ENCODE results near the gene NID2. TPM values are rescaled to one million over a fixed set of nuclear protein-coding genes. Genes with fewer than 3 reads are reported as not detected.

NID2 gene
- total and polyA plus RNA-seq, 9 of the 15 experiments (the other 6 are each of a cell fraction or from before 2014, with no cell fraction given) = 0.04 to 0.45 (median 0.16) TPM; not detected in 3

- TF ChIP-seq TBP (optimal IDR thresholded peaks at IDR 0.05; ENCODE audit: low read depth, low read length) (no peak), SRSF7 (optimal IDR thresholded peaks at IDR 0.05; ENCODE audit: low read depth, low read length) (no peak), EZH2 (IDR thresholded peaks at IDR 0.05; ENCODE audit: borderline replicate concordance, low read depth, low read length) (no peak)
Observed at GRCh38 chr14:52007211-52007610, 61.6 kb downstream of the NID2 start (continued).

- no peak for DNase-seq (ENCODE audit: extremely low read depth in 1 of 4, low spot score in 3 of 4)
- Histone ChIP-seq H3K9me1 (ENCODE audit: control insufficient read depth, insufficient read depth, low read length) (no peaks in the 10 kb centered on the region), H4K20me1 (replicated peaks; ENCODE audit: control insufficient read depth, insufficient read depth, low read length) (no peaks in the 10 kb centered on the region), H3K4me3 (no peak overlapping the region), H3K36me3 (ENCODE audit: control insufficient read depth, insufficient read depth, low read length) (peaks cover 95% of the 10 kb centered on the region), H2AFZ (ENCODE audit: low read depth, low read length) (no peak overlapping the region), H3K27me3 (ENCODE audit: control insufficient read depth in 2 of 2, insufficient read depth in 2 of 2, low read length in 2 of 2) (no peaks in the 10 kb centered on the region), H3K27ac (ENCODE audit: extremely low read depth, low read depth, low read length) (no peak overlapping the region), H3K9me3 (replicated peaks; ENCODE audit: control insufficient read depth, insufficient read depth, low read depth, low read length) (no peaks in the 10 kb centered on the region), H3K79me2 (ENCODE audit: control insufficient read depth, insufficient read depth, low read length) (no peaks in the 10 kb centered on the region), H3K4me1 (replicated peaks in 1 of 2; ENCODE audit: control insufficient read depth in 2 of 2, insufficient read depth in 2 of 2, low read length in 2 of 2) (no peaks in the 10 kb centered on the region), H3K4me2 (ENCODE audit: insufficient read depth, low read length) (no peak overlapping the region), H3K9ac (ENCODE audit: insufficient read depth in 1 of 2, low read depth in 2 of 2, low read length in 2 of 2) (no peak overlapping the region)
- WGBS (ENCODE audit: insufficient coverage, low coverage, missing lambda C conversion rate) = 100% methylated on average over 3 of the region's 3 CpGs
- in situ Hi-C loops (cut with MboI) = no loop called here
- ATAC-seq = no peak
- FAIRE-seq = no peak
- POLR2A ChIA-PET = interaction anchor here (0.6 kb wide), 1 partner anchor 74 kb away, joined by 4 read pairs; no protein-coding TSS in a partner anchor
- intact Hi-C loops (cut with micrococcal nuclease) = loop anchor here (5.0 kb wide), 1 partner anchor 66 kb away; no protein-coding TSS in a partner anchor
- CTCF ChIA-PET (ENCODE audit: low intra/inter-chr PET ratio) = no interaction called here
- no TSS peak for BruUV-seq (replicated peaks)
- TF ChIP-seq DACH1 (IDR thresholded peaks at IDR 0.05; ENCODE audit: partially characterized antibody) (no peak), SMARCA4 (IDR thresholded peaks at IDR 0.05) (no peak), GTF2A2 (tag; IDR thresholded peaks at IDR 0.05) (no peak), RFX5 (IDR thresholded peaks at IDR 0.05; ENCODE audit: low read depth, low read length) (no peak), NR1H2 (CRISPR knock-in tag; IDR thresholded peaks at IDR 0.05) (no peak), KLF1 (tag; IDR thresholded peaks at IDR 0.05) (no peak)
Observed at GRCh38 chr14:52006361-52006760, 62.5 kb downstream of the NID2 start.

Measured in K562 (cell line).